ENCODE data around the gene WBP2. TPM values are rescaled to one million over a fixed set of nuclear protein-coding genes. Genes with fewer than 3 reads are reported as not detected.

The WBP2 gene
- total RNA-seq, 1 donor from 2014 or later = 61.9 TPM

Other genes with a start within 250 kb of the WBP2 start
- 0.50 and 0.52 TPM in 2 replicates for gene SMIM5, start 221.9 kb downstream of the WBP2 start, total RNA-seq
- 39.3 and 42.2 TPM in 2 replicates for gene RECQL5, start 188.2 kb downstream of the WBP2 start, total RNA-seq
- 93.6 and 97.7 TPM in 2 replicates for gene SAP30BP, start 188.0 kb downstream of the WBP2 start, total RNA-seq
- gene ITGB4, start 133.9 kb downstream of the WBP2 start, total RNA-seq = 0.30 and 1.7 TPM in 2 replicates
- 47.6 and 52.9 TPM in 2 replicates for gene GALK1, start 90.1 kb downstream of the WBP2 start, total RNA-seq
- 29.0 and 29.3 TPM in 2 replicates for gene UNK, start 70.5 kb downstream of the WBP2 start, total RNA-seq
- gene UNC13D, start 10.9 kb downstream of the WBP2 start, total RNA-seq = 206 and 210 TPM in 2 replicates
- gene TRIM47, start 23.2 kb upstream of the WBP2 start, total RNA-seq = 19.8 and 22.5 TPM in 2 replicates
- 38.3 and 41.1 TPM in 2 replicates for gene TRIM65, start 41.6 kb upstream of the WBP2 start, total RNA-seq
- 96.2 and 110 TPM in 2 replicates for gene MRPL38, start 49.5 kb upstream of the WBP2 start, total RNA-seq
- 20.4 and 21.4 TPM in 2 replicates for gene FBF1, start 85.7 kb upstream of the WBP2 start, total RNA-seq
- gene ACOX1, start 123.8 kb upstream of the WBP2 start, total RNA-seq = 29.0 and 29.4 TPM in 2 replicates
- 16.7 TPM in 2 replicates for gene TEN1, start 123.9 kb upstream of the WBP2 start, total RNA-seq
- gene CDK3, start 145.5 kb upstream of the WBP2 start, total RNA-seq = 6.7 and 9.8 TPM in 2 replicates
- 0.02 and 0.16 TPM in 2 replicates for gene EVPL, start 172.0 kb upstream of the WBP2 start, total RNA-seq
- 107 and 112 TPM in 2 replicates for gene SRP68, start 217.2 kb upstream of the WBP2 start, total RNA-seq
- 0.11 and 0.39 TPM in 2 replicates for gene GALR2, start 219.4 kb upstream of the WBP2 start, total RNA-seq
- 0.18 and 0.43 TPM in 2 replicates for gene ZACN, start 223.8 kb upstream of the WBP2 start, total RNA-seq
- 132 and 137 TPM in 2 replicates for gene EXOC7, start 248.5 kb upstream of the WBP2 start, total RNA-seq